ENCODE measurements around the gene ATP10B. TPM values are rescaled to one million over a fixed set of nuclear protein-coding genes. Genes with fewer than 3 reads are reported as not detected.

Gene ATP10B
- total and polyA plus RNA-seq, 2 of the 13 experiments (the other 11 are each of a cell fraction or from before 2014, with no cell fraction given): not detected

DNA sequence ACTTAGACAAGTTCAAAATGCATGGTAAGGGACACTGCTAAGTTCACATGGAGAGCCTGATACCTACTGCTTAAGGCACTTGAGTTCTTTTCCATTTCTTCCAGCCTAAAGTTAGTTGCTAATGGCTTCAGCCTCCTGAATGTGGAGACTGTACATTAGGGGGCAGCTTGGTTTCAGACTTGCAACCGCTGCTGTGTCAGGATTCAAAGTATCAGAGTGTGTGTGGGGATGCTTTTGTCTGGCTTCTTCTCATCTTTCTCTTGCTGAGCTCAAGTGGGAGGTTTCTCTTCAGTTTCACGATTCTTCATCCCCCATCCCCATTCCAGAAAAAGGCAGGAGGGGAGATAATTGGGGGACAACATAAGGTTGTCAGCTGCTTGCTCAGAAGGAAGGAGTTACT, 49.4 kb downstream of the ATP10B start:
- FAIRE-seq (no peak), ATAC-seq (peak; percentile 71), DNase-seq (ENCODE audit: low spot score) (no peak)
- in situ Hi-C loops (cut with HindIII; ENCODE audit: extremely low pct_ligation_motif_present, low pct_unique_long_range_greater_than_20kb): no loop called here
- intact Hi-C loops (cut with micrococcal nuclease; ENCODE audit: unreplicated experiment): loop anchor here (5.0 kb wide), 1 partner anchor 735 kb away; no protein-coding TSS in a partner anchor
- Histone ChIP-seq H3K79me2 (ENCODE audit: insufficient read depth, low read length) (no peaks in the 10 kb centered on the region), H3K4me1 (ENCODE audit: insufficient read depth, low read length) (no peaks in the 10 kb centered on the region), H3K4me3 (replicated peaks in 1 of 3; ENCODE audit: insufficient read depth in 1 of 3, low read depth in 2 of 3, low read length in 3 of 3) (no peak overlapping the region), H3K36me3 (replicated peaks in 1 of 2; ENCODE audit: control insufficient read depth in 1 of 2, insufficient read depth in 2 of 2, low read length in 2 of 2) (no peaks in the 10 kb centered on the region), H3K27ac (ENCODE audit: extremely low read length, insufficient read depth, low read length) (no peak overlapping the region), H4K20me1 (ENCODE audit: insufficient read depth, low read length) (no peaks in the 10 kb centered on the region), H2AFZ (ENCODE audit: low read length) (no peak overlapping the region), H3K27me3 (ENCODE audit: control insufficient read depth in 1 of 2, insufficient read depth in 2 of 2, low read length in 2 of 2) (no peaks in the 10 kb centered on the region), H3K4me2 (ENCODE audit: low read depth, low read length) (no peak overlapping the region), H3K9me3 (ENCODE audit: low read length) (no peaks in the 10 kb centered on the region), H3K9ac (ENCODE audit: insufficient read depth, low read depth, low read length) (no peak overlapping the region)
- ChIA-PET CTCF (ENCODE audit: low intra/inter-chr PET ratio, low total read pairs) (no interaction called here), POLR2A (no interaction called here)
- BruUV-seq (replicated peaks): no TSS peak
- 0% methylated on average over 2 of the region's 2 CpGs for WGBS (ENCODE audit: low lambda C conversion rate)
- TF ChIP-seq TAF15 (IDR thresholded peaks at IDR 0.05; ENCODE audit: low read depth, low read length, poor library complexity, severe bottlenecking): no peak
- TF ChIP-seq SMC3 (IDR thresholded peaks at IDR 0.05; ENCODE audit: low read length): peak; percentile 29; the same call in 1 of the 2 replicates
- TF ChIP-seq, protein P1, sequence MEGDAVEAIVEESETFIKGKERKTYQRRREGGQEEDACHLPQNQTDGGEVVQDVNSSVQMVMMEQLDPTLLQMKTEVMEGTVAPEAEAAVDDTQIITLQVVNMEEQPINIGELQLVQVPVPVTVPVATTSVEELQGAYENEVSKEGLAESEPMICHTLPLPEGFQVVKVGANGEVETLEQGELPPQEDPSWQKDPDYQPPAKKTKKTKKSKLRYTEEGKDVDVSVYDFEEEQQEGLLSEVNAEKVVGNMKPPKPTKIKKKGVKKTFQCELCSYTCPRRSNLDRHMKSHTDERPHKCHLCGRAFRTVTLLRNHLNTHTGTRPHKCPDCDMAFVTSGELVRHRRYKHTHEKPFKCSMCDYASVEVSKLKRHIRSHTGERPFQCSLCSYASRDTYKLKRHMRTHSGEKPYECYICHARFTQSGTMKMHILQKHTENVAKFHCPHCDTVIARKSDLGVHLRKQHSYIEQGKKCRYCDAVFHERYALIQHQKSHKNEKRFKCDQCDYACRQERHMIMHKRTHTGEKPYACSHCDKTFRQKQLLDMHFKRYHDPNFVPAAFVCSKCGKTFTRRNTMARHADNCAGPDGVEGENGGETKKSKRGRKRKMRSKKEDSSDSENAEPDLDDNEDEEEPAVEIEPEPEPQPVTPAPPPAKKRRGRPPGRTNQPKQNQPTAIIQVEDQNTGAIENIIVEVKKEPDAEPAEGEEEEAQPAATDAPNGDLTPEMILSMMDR (CRISPR knock-in tag; IDR thresholded peaks at IDR 0.05): peak; percentile 63
- peak; percentile 74 for TF ChIP-seq STAG1 (CRISPR knock-in tag; IDR thresholded peaks at IDR 0.05)

DNA sequence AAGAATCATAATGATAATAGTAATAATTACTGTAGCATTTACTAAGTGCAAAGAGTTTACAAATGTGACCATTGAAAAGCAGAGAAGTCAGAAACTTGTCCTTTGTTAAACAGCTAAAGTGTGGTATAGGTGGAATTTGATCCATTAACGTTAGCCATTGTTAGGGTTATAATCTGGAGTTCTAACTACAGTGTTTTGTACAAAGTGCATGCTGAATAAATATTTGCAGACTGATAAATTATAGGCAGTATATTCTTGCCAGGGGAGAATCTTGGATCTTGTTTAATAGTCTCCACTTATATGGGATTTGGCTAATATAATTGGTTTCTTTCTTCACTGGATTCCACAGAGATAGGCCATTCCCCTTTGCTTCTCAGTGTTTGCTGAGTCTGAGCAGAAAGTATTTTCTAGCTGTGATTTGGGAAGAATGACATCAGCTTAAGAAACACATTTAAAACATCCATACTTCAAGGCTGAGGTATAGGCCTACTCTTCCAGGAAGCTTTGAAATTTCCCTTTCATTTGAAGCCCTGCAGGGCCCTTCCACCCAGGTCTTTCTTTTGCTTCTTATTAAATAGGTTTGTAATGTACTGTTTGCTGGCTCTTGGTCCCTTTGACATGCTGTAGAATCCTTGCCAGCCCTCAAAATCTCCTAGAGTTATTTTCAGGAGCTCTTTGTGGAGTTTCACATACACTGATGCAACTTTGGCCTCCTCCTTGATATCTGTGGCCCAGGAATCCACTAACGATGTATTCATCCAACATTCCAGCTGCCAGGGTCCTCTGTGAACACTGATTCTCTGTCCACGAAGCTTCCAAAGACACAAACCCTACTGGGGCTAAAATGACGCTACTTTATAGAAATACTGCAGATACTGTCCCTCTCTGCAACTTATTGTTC, 51.4 kb downstream of the ATP10B start:
- intact Hi-C loops (cut with micrococcal nuclease; ENCODE audit: unreplicated experiment): loop anchor here (5.0 kb wide), 1 partner anchor 737 kb away; no protein-coding TSS in a partner anchor
- no peak for TF ChIP-seq ZNF841 (CRISPR knock-in tag; IDR thresholded peaks at IDR 0.05; ENCODE audit: borderline replicate concordance)
- TF ChIP-seq RARG (CRISPR knock-in tag; IDR thresholded peaks at IDR 0.05; ENCODE audit: low read depth): no peak
- no peak for TF ChIP-seq ZNF547 (CRISPR knock-in tag; IDR thresholded peaks at IDR 0.05)
- no peak for TF ChIP-seq ZNF333 (CRISPR knock-in tag; IDR thresholded peaks at IDR 0.05; ENCODE audit: borderline replicate concordance)
- no peaks in the 10 kb centered on the region; a peak in 1 of 5 replicates for H3K27me3 ChIP-seq (ENCODE audit: control insufficient read depth in 1 of 2, insufficient read depth in 2 of 2, low read length in 2 of 2)
- no peak for ATAC-seq
- H3K79me2 ChIP-seq (ENCODE audit: insufficient read depth, low read length): no peaks in the 10 kb centered on the region
- H3K9me3 ChIP-seq (ENCODE audit: low read length): no peaks in the 10 kb centered on the region
- POLR2A ChIA-PET: no interaction called here
- H2AFZ ChIP-seq (ENCODE audit: low read length): no peak overlapping the region
- no peak for FAIRE-seq
- no peaks in the 10 kb centered on the region for H3K36me3 ChIP-seq (replicated peaks in 1 of 2; ENCODE audit: control insufficient read depth in 1 of 2, insufficient read depth in 2 of 2, low read length in 2 of 2)
- 4% methylated on average over 4 of the region's 4 CpGs for WGBS (ENCODE audit: low lambda C conversion rate)
- DNase-seq (ENCODE audit: low spot score): no peak
- CTCF ChIA-PET (ENCODE audit: low intra/inter-chr PET ratio, low total read pairs): no interaction called here
- in situ Hi-C loops (cut with HindIII; ENCODE audit: extremely low pct_ligation_motif_present, low pct_unique_long_range_greater_than_20kb): no loop called here
- H3K27ac ChIP-seq (ENCODE audit: extremely low read length, insufficient read depth, low read length): no peak overlapping the region
- no peak overlapping the region for H3K9ac ChIP-seq (ENCODE audit: insufficient read depth, low read depth, low read length)
- H4K20me1 ChIP-seq (ENCODE audit: insufficient read depth, low read length): no peaks in the 10 kb centered on the region
- no peak overlapping the region for H3K4me3 ChIP-seq (replicated peaks in 1 of 3; ENCODE audit: insufficient read depth in 1 of 3, low read depth in 2 of 3, low read length in 3 of 3)
- no peaks in the 10 kb centered on the region for H3K4me1 ChIP-seq (ENCODE audit: insufficient read depth, low read length)
- no peak overlapping the region for H3K4me2 ChIP-seq (ENCODE audit: low read depth, low read length)
- no TSS peak for BruUV-seq (replicated peaks)
